HepG2 (cell line): ENCODE measurements around the gene CNOT1. TPM values are rescaled to one million over a fixed set of nuclear protein-coding genes. Genes with fewer than 3 reads are reported as not detected.

ENCODE experiments used
- ATAC-seq: fragments of 200-7000 bp; cut with Tn5 transposase; 3 replicates; pipeline ENCODE4 v1.9.1; 2020; ENCODE audit warnings: mild to moderate bottlenecking, moderate library complexity
- BruUV-seq: library from RNA; stranded (reverse); fragments of 400-500 nt; replicated peaks from 2 replicates; lab custom pipeline; 2021; lab: Mats Ljungman, UMichigan
- CTCF ChIA-PET: fragments of 300-600 bp; formaldehyde crosslinking; extraction: SDS; loops from one replicate; lab custom pipeline; 2021; ENCODE audit warnings: low total read pairs, inconsistent platforms, low intra/inter-chr PET ratio; lab: Yijun Ruan, JAX
- POLR2A ChIA-PET: fragments of 350-600 bp; sonication (Branson Sonifier 250); formaldehyde crosslinking; loops from one replicate; lab custom pipeline; 2020; ENCODE audit warnings: antibody characterized with exemption, inconsistent platforms; lab: Yijun Ruan, JAX
- DNase-seq: peaks from one replicate; pipeline ENCODE4 v3.0.0-alpha.2; 2015; ENCODE audit warnings: low spot score
- FAIRE-seq: peaks from 3 replicates; lab custom pipeline; 2011; peaks lifted over from hg19 to GRCh38; lab: Jason Lieb, UNC
- H2AFZ ChIP-seq: one replicate; pipeline ENCODE4 v1.6.1; 2011; ENCODE audit warnings: low read length, inconsistent platforms
- H3K27ac ChIP-seq: fragments of 300-600 bp; 3 replicates; pipeline ENCODE4 v1.8.0; 2011; ENCODE audit warnings: mixed run types, mild to moderate bottlenecking, mixed read lengths, low read length, inconsistent platforms; ENCODE audit not compliant: insufficient read depth; ENCODE audit errors: extremely low read length
- H3K27me3 ChIP-seq, 2 experiments: fragments of 200-600 bp in 1 of 2; 2 replicates in 1 of 2; 3 replicates in 1 of 2; pipeline versions ENCODE4 v1.6.0 to v1.8.0; 2011; ENCODE audit warnings: low read length in 2 of 2, mild to moderate bottlenecking in 2 of 2, moderate library complexity in 2 of 2, inconsistent platforms in 1 of 2; ENCODE audit not compliant: insufficient read depth in 2 of 2, control insufficient read depth in 1 of 2
- H3K36me3 ChIP-seq, 2 experiments: fragments of 200-600 bp in 1 of 2; replicated peaks in 1 of 2; 2 replicates in 1 of 2; 3 replicates in 1 of 2; pipeline versions ENCODE4 v1.5.1 to v1.8.0; 2011; ENCODE audit warnings: low read length in 2 of 2, inconsistent platforms in 1 of 2; ENCODE audit not compliant: insufficient read depth in 2 of 2, control insufficient read depth in 1 of 2
- H3K4me1 ChIP-seq: 2 replicates; pipeline ENCODE4 v1.5.1; 2012; ENCODE audit warnings: low read length, inconsistent platforms; ENCODE audit not compliant: insufficient read depth
- H3K4me2 ChIP-seq: 2 replicates; pipeline ENCODE4 v1.6.0; 2011; ENCODE audit warnings: low read depth, low read length, inconsistent platforms
- H3K4me3 ChIP-seq, 3 experiments: fragments of 200-600 bp in 1 of 3; sonication (generic), shearing (Covaris generic) in 1 of 3; replicated peaks in 1 of 3; 2 replicates each; pipeline ENCODE4 v1.5.1; 2011 to 2016; ENCODE audit warnings: low read length in 3 of 3, inconsistent platforms in 2 of 3, low read depth in 2 of 3, mild to moderate bottlenecking in 2 of 3, control low read depth in 1 of 3, mixed read lengths in 1 of 3; ENCODE audit not compliant: insufficient read depth in 1 of 3
- H3K79me2 ChIP-seq: one replicate; pipeline ENCODE4 v1.6.1; 2011; ENCODE audit warnings: low read length, inconsistent platforms; ENCODE audit not compliant: insufficient read depth
- H3K9ac ChIP-seq: 2 replicates; pipeline ENCODE4 v1.6.0; 2011; ENCODE audit warnings: mild to moderate bottlenecking, low read depth, low read length, inconsistent platforms; ENCODE audit not compliant: insufficient read depth
- H3K9me3 ChIP-seq: 2 replicates; pipeline ENCODE4 v1.5.1; 2012; ENCODE audit warnings: mild to moderate bottlenecking, low read length
- H4K20me1 ChIP-seq: 2 replicates; pipeline ENCODE4 v1.6.0; 2011; ENCODE audit warnings: inconsistent platforms, mild to moderate bottlenecking, low read length, moderate library complexity; ENCODE audit not compliant: insufficient read depth
- AKNA ChIP-seq: sonication (generic); formaldehyde crosslinking; IDR thresholded peaks from 2 replicates; pipeline ENCODE4 v1.4.0; 2020; ENCODE audit warnings: missing genetic modification reagents, borderline replicate concordance
- GMEB1 ChIP-seq: sonication (generic); formaldehyde crosslinking; IDR thresholded peaks from 2 replicates; pipeline ENCODE4 v1.5.1; 2020; ENCODE audit warnings: missing genetic modification reagents, mild to moderate bottlenecking, borderline replicate concordance
- HHEX ChIP-seq: IDR thresholded peaks from 2 replicates; pipeline ENCODE4 v1.6.1; 2016; ENCODE audit warnings: control low read depth
- NFIB ChIP-seq: sonication (generic); formaldehyde crosslinking; IDR thresholded peaks from 2 replicates; pipeline ENCODE4 v1.9.0; 2021; ENCODE audit warnings: missing genetic modification reagents, mild to moderate bottlenecking, borderline replicate concordance
- POLR2AphosphoS2 ChIP-seq: IDR thresholded peaks from 2 replicates; pipeline ENCODE4 v1.6.1; 2011; ENCODE audit warnings: low read depth, low read length, improper control_type of control experiment
- PRDM15 ChIP-seq: sonication (generic); formaldehyde crosslinking; IDR thresholded peaks from 2 replicates; pipeline ENCODE4 v1.4.0; 2020; ENCODE audit warnings: missing genetic modification reagents
- RBM22 ChIP-seq: fragments of 200-400 bp; formaldehyde crosslinking; optimal IDR thresholded peaks from 2 replicates; pipeline ENCODE3; 2017; ENCODE audit warnings: mild to moderate bottlenecking, low read length, moderate library complexity
- ZBTB8A ChIP-seq: sonication (generic); formaldehyde crosslinking; IDR thresholded peaks from 2 replicates; pipeline ENCODE4 v1.4.0; 2020; ENCODE audit warnings: mild to moderate bottlenecking, low read depth, missing genetic modification reagents, borderline replicate concordance
- ZFP36L1 ChIP-seq: sonication (generic); formaldehyde crosslinking; IDR thresholded peaks from 2 replicates; pipeline ENCODE4 v1.8.0; 2022; ENCODE audit warnings: mild to moderate bottlenecking, missing genetic modification reagents, moderate library complexity
- ZNF333 ChIP-seq: sonication (generic); formaldehyde crosslinking; IDR thresholded peaks from 2 replicates; pipeline ENCODE4 v1.4.0; 2020; ENCODE audit warnings: mild to moderate bottlenecking, missing genetic modification reagents, borderline replicate concordance
- ZNF614 ChIP-seq: IDR thresholded peaks from 2 replicates; pipeline ENCODE4 v1.6.1; 2018; ENCODE audit warnings: missing biosample characterization, missing genetic modification reagents, inconsistent platforms, borderline replicate concordance
- ZSCAN22 ChIP-seq: sonication (generic); formaldehyde crosslinking; IDR thresholded peaks from 2 replicates; pipeline ENCODE4 v1.4.0; 2020; ENCODE audit warnings: mild to moderate bottlenecking, missing genetic modification reagents
- WGBS: methylation state at CpG from one replicate; pipeline ENCODE4 v1.1.6; 2017; ENCODE audit warnings: low lambda C conversion rate; 5-methylcytosine and 5-hydroxymethylcytosine counted together
- in situ Hi-C: cut with HindIII; loops from 2 replicates; pipeline ENCODE4 v1.10.0; 2017; ENCODE audit warnings: low pct_unique_long_range_greater_than_20kb; ENCODE audit not compliant: extremely low pct_ligation_motif_present
- intact Hi-C: fragments of 100-400 bp; cut with micrococcal nuclease; formaldehyde crosslinking; loops from one replicate; pipeline ENCODE4 v1.10.0; 2022; ENCODE audit not compliant: unreplicated experiment
- polyA plus RNA-seq, 8 experiments: library from polyadenylated mRNA; depleted of rRNA in 3 of 8; stranded (reverse) in 7 of 8; unstranded in 1 of 8; fragments of >200 nt; fragmentation: Illumina TruSeq in 4 of 8; extraction: Trizol in 4 of 8; gene quantifications; 2 replicates each; pipeline versions ENCODE4 v1.2.1 to v1.2.3, GENCODE V29; 2011 to 2016; ENCODE audit warnings: low read depth in 4 of 8, missing spikeins in 1 of 8, mixed read lengths in 1 of 8; ENCODE audit not compliant: insufficient read depth in 1 of 8
- total RNA-seq, 5 experiments: library from RNA; depleted of rRNA; stranded (reverse); fragments of >200 nt; fragmentation: Illumina TruSeq; extraction: Trizol; gene quantifications; 2 replicates each; pipeline ENCODE4 v1.2.3, GENCODE V29; 2016; ENCODE audit warnings: low read depth in 1 of 5

CNOT1 gene
- total and polyA plus RNA-seq, 2 of the 13 experiments (the other 11 are each of a cell fraction or from before 2014, with no cell fraction given) = 188 to 232 TPM

- FAIRE-seq (no peak), ATAC-seq (no peak), DNase-seq (no peak)
- peak overlapping the region in 2 of 3 experiments; percentile 50 to 80; a peak in 3 of 6 replicates for H3K4me3 ChIP-seq
- H3K4me1 ChIP-seq = peaks cover 32% of the 10 kb centered on the region
- H3K79me2 ChIP-seq = peaks cover 5% of the 10 kb centered on the region
- peak overlapping the region; percentile 76; the same call in 1 of the 2 replicates for H3K9ac ChIP-seq
- no peak overlapping the region for H2AFZ ChIP-seq
- ChIA-PET POLR2A (interaction anchor here (0.7 to 1.8 kb wide), 3 partner anchors 11 to 168 kb away, joined by 3 to 4 read pairs (median 3); partner anchors contain the start of gene SLC38A7), CTCF (no interaction called here)
- WGBS = over 99% methylated on average over 4 of the region's 4 CpGs
- H3K9me3 ChIP-seq = no peaks in the 10 kb centered on the region
- no TSS peak for BruUV-seq
- H4K20me1 ChIP-seq = peaks cover 12% of the 10 kb centered on the region
- peak overlapping the region; percentile 86 for H3K4me2 ChIP-seq
- H3K36me3 ChIP-seq = peaks cover 20 to 49% of the 10 kb centered on the region in 2 experiments
- intact Hi-C loops (loop anchor here (10.0 kb wide), 1 partner anchor 48 kb away; no protein-coding TSS in a partner anchor), in situ Hi-C loops (loop anchor here (10.0 kb wide), 1 partner anchor 118 kb away; no protein-coding TSS in a partner anchor)
- H3K27me3 ChIP-seq = no peaks in the 10 kb centered on the region
- H3K27ac ChIP-seq = no peak overlapping the region
- TF ChIP-seq PRDM15 (CRISPR knock-in tag) (no peak), HHEX (no peak), GMEB1 (CRISPR knock-in tag) (no peak), ZFP36L1 (CRISPR knock-in tag) (no peak), ZNF614 (no peak), ZSCAN22 (no peak), AKNA (CRISPR knock-in tag) (no peak), RBM22 (peak; percentile 68), ZNF333 (no peak), POLR2AphosphoS2 (0 out of 2 replicates have a peak, but pooled peaks have one; percentile 18), ZBTB8A (no peak), NFIB (CRISPR knock-in tag) (no peak)
These were observed 112.9 kb downstream of the CNOT1 start for GRCh38 chr16:58516768-58517107.
